ENCODE results near the gene FBXW7.

- TF ChIP-seq CTCF (IDR thresholded peaks at IDR 0.05) (no peak), POLR2AphosphoS5 (IDR thresholded peaks at IDR 0.05) (no peak)
Measured at GRCh38 chr4:152415980-152416379, 119.9 kb downstream of the FBXW7 start.
